CD4-positive, alpha-beta T cell (primary cell): Measurements from ENCODE around the gene SEC14L2. TPM values are rescaled to one million over a fixed set of nuclear protein-coding genes. Genes with fewer than 3 reads are reported as not detected.
A peak's percentile ranks its signal among the peaks of the same experiment; 100 is the strongest.

ENCODE experiments used
- ATAC-seq: fragments of 200-7000 bp; cut with Tn5 transposase; one replicate; pipeline ENCODE4 v1.10.0; 2022; ENCODE audit warnings: mild to moderate bottlenecking; ENCODE audit not compliant: poor library complexity
- CTCF ChIA-PET: fragments of 350-600 bp; sonication (Branson Sonifier 250); formaldehyde crosslinking; loops from one replicate; lab custom pipeline; 2021; ENCODE audit warnings: antibody characterized with exemption, inconsistent platforms; lab: Charles Lee
- POLR2A ChIA-PET: fragments of 350-600 bp; sonication (Branson Sonifier 250); formaldehyde crosslinking; loops from one replicate; lab custom pipeline; 2021; ENCODE audit warnings: antibody characterized with exemption, inconsistent platforms; lab: Charles Lee
- DNase-seq, 14 experiments: peaks; one replicate each; pipeline ENCODE4 v3.0.0-alpha.2; 2013 to 2020; ENCODE audit warnings: mixed read lengths in 2 of 14
- H3K27ac ChIP-seq, 2 donors: one replicate each; pipeline versions ENCODE4 v1.5.1 to v1.7.0; 2013; ENCODE audit warnings: low read length in 2 of 2, low read depth in 1 of 2, mild to moderate bottlenecking in 1 of 2
- H3K27me3 ChIP-seq, 2 experiments: 1 replicate in 1 of 2; 2 replicates in 1 of 2; pipeline versions ENCODE4 v1.6.1 to v1.7.0; 2013; ENCODE audit warnings: low read length in 2 of 2, control low read depth in 1 of 2, mild to moderate bottlenecking in 1 of 2, moderate library complexity in 1 of 2; ENCODE audit not compliant: insufficient read depth in 2 of 2, control insufficient read depth in 1 of 2
- H3K36me3 ChIP-seq: one replicate; pipeline ENCODE4 v1.6.1; 2013; ENCODE audit warnings: low read length, control low read depth; ENCODE audit not compliant: insufficient read depth
- H3K4me1 ChIP-seq: one replicate; pipeline ENCODE4 v1.6.1; 2013; ENCODE audit warnings: low read length, control low read depth; ENCODE audit not compliant: insufficient read depth
- H3K4me3 ChIP-seq: one replicate; pipeline ENCODE4 v1.5.1; 2013; ENCODE audit warnings: mild to moderate bottlenecking, low read length, moderate library complexity
- H3K9me3 ChIP-seq, 2 experiments: 1 replicate in 1 of 2; 2 replicates in 1 of 2; pipeline versions ENCODE4 v1.6.1 to v1.7.0; 2013; ENCODE audit warnings: low read length in 2 of 2, mild to moderate bottlenecking in 2 of 2, control low read depth in 1 of 2, moderate library complexity in 1 of 2; ENCODE audit not compliant: control insufficient read depth in 1 of 2, insufficient read depth in 1 of 2
- H3K27ac Mint-ChIP-seq: one replicate; pipeline ENCODE4 v1.8.0; 2020; ENCODE audit warnings: mixed read lengths
- H3K27me3 Mint-ChIP-seq: one replicate; pipeline ENCODE4 v1.8.0; 2021; ENCODE audit warnings: mixed read lengths
- H3K36me3 Mint-ChIP-seq: one replicate; pipeline ENCODE4 v1.8.0; 2021; ENCODE audit warnings: low read depth, mixed read lengths
- H3K4me1 Mint-ChIP-seq: one replicate; pipeline ENCODE4 v1.8.0; 2021; ENCODE audit warnings: low read depth, mixed read lengths
- H3K4me3 Mint-ChIP-seq: one replicate; pipeline ENCODE4 v1.8.0; 2020; ENCODE audit warnings: mild to moderate bottlenecking, mixed read lengths
- H3K9me3 Mint-ChIP-seq: one replicate; pipeline ENCODE4 v1.8.0; 2020; ENCODE audit warnings: mixed read lengths
- CTCF ChIP-seq: fragments of 200-600 bp; IDR thresholded peaks from one replicate; pipeline ENCODE4 v1.8.0; 2022; ENCODE audit warnings: antibody characterized with exemption, mild to moderate bottlenecking
- intact Hi-C, 2 experiments: fragments of 100-400 bp; cut with DNase I in 1 of 2; cut with micrococcal nuclease in 1 of 2; formaldehyde crosslinking; loops; one replicate each; pipeline versions ENCODE4 v1.15.1 to v1.9.0; 2023 to 2025; cut with DNase I, micrococcal nuclease
- total RNA-seq, 174 experiments: library from RNA in 2 of 174; stranded (reverse) in 2 of 174; gene quantifications; one replicate each; pipeline ENCODE4 v1.2.3 and lab custom pipeline; 2021 to 2026

Gene SEC14L2
- total RNA-seq, 2 experiments from 2014 or later: 74.6 to 79.8 TPM

DNA sequence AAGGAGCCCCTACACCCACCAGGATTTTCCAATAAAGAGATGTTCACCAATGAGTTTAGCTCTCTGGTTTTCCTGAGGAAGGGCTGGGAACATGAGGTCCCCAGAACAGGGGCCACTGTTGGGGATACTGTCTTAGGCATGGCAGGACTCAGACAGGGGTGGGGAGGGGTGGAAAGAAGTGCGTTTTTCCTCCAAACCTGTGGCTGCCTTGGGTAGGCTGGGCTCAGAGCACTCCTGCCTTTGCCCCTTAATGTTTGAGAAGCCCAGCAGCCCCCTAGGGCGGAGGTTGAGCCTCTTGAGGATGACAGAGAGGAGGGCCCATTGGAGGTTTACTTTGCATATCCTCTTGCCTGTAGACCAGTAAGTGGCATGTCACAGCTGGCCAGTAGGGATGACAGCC is 39.4 kb downstream of the SEC14L2 start:
- H3K27me3 Mint-ChIP-seq: peaks cover 27% of the 10 kb centered on the region
- Histone ChIP-seq H3K4me1 (peaks cover 24% of the 10 kb centered on the region), H3K27me3 (peaks cover 11 to 27% of the 10 kb centered on the region in 2 experiments), H3K9me3 (peaks cover 5 to 28% of the 10 kb centered on the region in 2 experiments), H3K4me3 (peak overlapping the region; percentile 44), H3K36me3 (no peaks in the 10 kb centered on the region), H3K27ac (peak overlapping the region; percentile 69 to 94)
- POLR2A ChIA-PET: interaction anchor here (0.9 to 7.3 kb wide), 4 partner anchors 12 to 79 kb away, joined by 3 to 76 read pairs (median 4); partner anchors contain the start of genes CCDC157, MTFP1, SEC14L2 and SF3A1
- no peaks in the 10 kb centered on the region for H3K36me3 Mint-ChIP-seq
- CTCF ChIA-PET: interaction anchor here (1.1 to 2.8 kb wide), 5 partner anchors 9 to 49 kb away, joined by 3 to 12 read pairs (median 5); partner anchors contain the start of genes MTFP1 and RNF215
- ATAC-seq: peak; percentile 2
- peaks cover 6% of the 10 kb centered on the region for H3K9me3 Mint-ChIP-seq
- intact Hi-C loops: loop anchor here in 1 of 2 experiments (5.0 kb wide), 1 partner anchor 129 kb away; no protein-coding TSS in a partner anchor
- peak overlapping the region; percentile 89 for H3K27ac Mint-ChIP-seq
- DNase-seq: peak in 1 of 14 experiments; percentile 48
- peak overlapping the region; percentile 9 for H3K4me3 Mint-ChIP-seq
- peaks cover 25% of the 10 kb centered on the region for H3K4me1 Mint-ChIP-seq
- TF ChIP-seq CTCF: no peak

GRCh38 chr22:30438559-30438958 is 41.7 kb downstream of the SEC14L2 start:
- Histone ChIP-seq H3K4me1 (peaks cover 38% of the 10 kb centered on the region), H3K36me3 (no peaks in the 10 kb centered on the region), H3K27ac (no peak overlapping the region), H3K27me3 (peaks cover 13 to 28% of the 10 kb centered on the region in 2 experiments), H3K4me3 (no peak overlapping the region), H3K9me3 (peaks cover 5 to 36% of the 10 kb centered on the region in 2 experiments)
- peaks cover 37% of the 10 kb centered on the region for H3K4me1 Mint-ChIP-seq
- ChIA-PET CTCF (interaction anchor here (1.6 kb wide), 1 partner anchor 151 kb away, joined by 5 read pairs; no protein-coding TSS in a partner anchor), POLR2A (interaction anchor here (7.3 kb wide), 1 partner anchor 14 kb away, joined by 76 read pairs; the partner anchor contains the start of gene MTFP1)
- no peak for ATAC-seq
- no peak overlapping the region for H3K4me3 Mint-ChIP-seq
- H3K27me3 Mint-ChIP-seq: peaks cover 46% of the 10 kb centered on the region
- intact Hi-C loops: loop anchor here in 1 of 2 experiments (5.0 kb wide), 1 partner anchor 131 kb away; no protein-coding TSS in a partner anchor
- DNase-seq: no peak
- peaks cover 12% of the 10 kb centered on the region for H3K9me3 Mint-ChIP-seq
- H3K27ac Mint-ChIP-seq: peak overlapping the region; percentile 34
- no peak for TF ChIP-seq CTCF
- H3K36me3 Mint-ChIP-seq: peaks cover 4% of the 10 kb centered on the region

- ATAC-seq (no peak), DNase-seq (no peak)
- TF ChIP-seq CTCF: no peak
- H3K27ac Mint-ChIP-seq: no peak overlapping the region
- H3K4me1 Mint-ChIP-seq: peaks cover 37% of the 10 kb centered on the region
- ChIA-PET POLR2A (no interaction called here), CTCF (no interaction called here)
- H3K36me3 Mint-ChIP-seq: peaks cover 4% of the 10 kb centered on the region
- no peak overlapping the region for H3K4me3 Mint-ChIP-seq
- H3K9me3 Mint-ChIP-seq: peaks cover 12% of the 10 kb centered on the region
- peaks cover 37% of the 10 kb centered on the region for H3K4me1 ChIP-seq
- peaks cover 13 to 28% of the 10 kb centered on the region in 2 experiments for H3K27me3 ChIP-seq
- H3K4me3 ChIP-seq: no peak overlapping the region
- no peak overlapping the region for H3K27ac ChIP-seq
- H3K9me3 ChIP-seq: peaks cover 5 to 36% of the 10 kb centered on the region in 2 experiments
- intact Hi-C loops: loop anchor here in 1 of 2 experiments (5.0 kb wide), 1 partner anchor 132 kb away; no protein-coding TSS in a partner anchor
- no peaks in the 10 kb centered on the region for H3K36me3 ChIP-seq
- H3K27me3 Mint-ChIP-seq: peaks cover 50% of the 10 kb centered on the region
Measured at GRCh38 chr22:30439226-30439625, 42.4 kb downstream of the SEC14L2 start.
